ENCODE results near the gene ZNF521.

The ZNF521 gene

DNA sequence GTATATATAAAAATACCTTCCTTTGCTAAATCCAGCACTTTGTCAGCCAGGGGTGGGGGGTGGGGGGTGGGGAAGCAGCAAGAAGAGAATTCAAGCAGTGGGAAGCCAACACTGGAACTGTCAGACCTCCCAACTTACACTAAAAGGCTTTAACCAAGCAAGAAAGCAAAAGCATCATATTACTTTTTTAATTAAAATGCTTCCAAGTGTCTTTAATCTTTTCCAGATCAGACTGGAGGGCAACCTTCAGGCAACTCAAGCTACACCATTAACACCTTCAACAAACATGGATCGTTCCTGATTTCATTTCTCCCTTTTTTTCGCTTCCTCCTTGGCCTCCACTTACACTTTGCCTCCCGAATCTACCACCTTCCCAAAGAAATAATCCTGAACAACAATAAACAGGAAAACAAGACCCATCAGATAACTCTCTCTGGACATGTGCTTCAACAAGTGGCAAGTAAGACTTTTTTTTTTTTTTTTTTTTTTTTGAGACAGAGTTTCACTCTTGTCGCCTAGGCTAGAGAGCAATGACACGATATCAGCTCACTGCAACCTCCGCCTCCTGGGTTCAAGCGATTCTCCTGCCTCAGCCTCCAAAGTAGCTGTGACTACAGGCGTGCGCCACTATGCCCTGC lies 35.5 kb downstream of the ZNF521 start:
- no peak overlapping the region for H3K27ac Mint-ChIP-seq
- no peak overlapping the region for H3K4me3 Mint-ChIP-seq
- no peaks in the 10 kb centered on the region for H3K36me3 Mint-ChIP-seq
- CTCF ChIA-PET = no interaction called here
- no peak for DNase-seq
- no peaks in the 10 kb centered on the region for H3K4me1 Mint-ChIP-seq
- H3K27me3 Mint-ChIP-seq = no peaks in the 10 kb centered on the region
- H3K9me3 Mint-ChIP-seq = no peaks in the 10 kb centered on the region

DNA sequence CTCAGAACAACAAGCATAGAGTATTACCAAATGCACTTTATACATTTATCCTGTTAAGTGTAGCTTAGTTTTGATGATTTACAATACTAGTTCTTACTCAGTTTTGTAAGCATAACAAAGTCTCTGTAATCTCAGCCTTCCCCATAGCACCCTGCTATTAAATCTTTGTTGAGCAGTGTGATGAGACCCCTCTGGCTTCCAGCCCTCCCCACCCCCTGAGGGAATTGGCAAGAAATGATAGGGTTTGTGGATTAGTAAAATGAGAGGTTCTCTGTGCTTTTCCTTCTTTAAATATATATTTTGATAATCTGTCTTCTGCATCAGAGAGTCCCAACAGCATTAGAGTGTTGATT lies 37.2 kb downstream of the ZNF521 start:
- no peak overlapping the region for H3K4me3 Mint-ChIP-seq
- no peak overlapping the region for H3K27ac Mint-ChIP-seq
- no peaks in the 10 kb centered on the region for H3K27me3 Mint-ChIP-seq
- H3K9me3 Mint-ChIP-seq = no peaks in the 10 kb centered on the region
- no peak for DNase-seq
- no peaks in the 10 kb centered on the region for H3K4me1 Mint-ChIP-seq
- H3K36me3 Mint-ChIP-seq = no peaks in the 10 kb centered on the region
- CTCF ChIA-PET = no interaction called here

DNA sequence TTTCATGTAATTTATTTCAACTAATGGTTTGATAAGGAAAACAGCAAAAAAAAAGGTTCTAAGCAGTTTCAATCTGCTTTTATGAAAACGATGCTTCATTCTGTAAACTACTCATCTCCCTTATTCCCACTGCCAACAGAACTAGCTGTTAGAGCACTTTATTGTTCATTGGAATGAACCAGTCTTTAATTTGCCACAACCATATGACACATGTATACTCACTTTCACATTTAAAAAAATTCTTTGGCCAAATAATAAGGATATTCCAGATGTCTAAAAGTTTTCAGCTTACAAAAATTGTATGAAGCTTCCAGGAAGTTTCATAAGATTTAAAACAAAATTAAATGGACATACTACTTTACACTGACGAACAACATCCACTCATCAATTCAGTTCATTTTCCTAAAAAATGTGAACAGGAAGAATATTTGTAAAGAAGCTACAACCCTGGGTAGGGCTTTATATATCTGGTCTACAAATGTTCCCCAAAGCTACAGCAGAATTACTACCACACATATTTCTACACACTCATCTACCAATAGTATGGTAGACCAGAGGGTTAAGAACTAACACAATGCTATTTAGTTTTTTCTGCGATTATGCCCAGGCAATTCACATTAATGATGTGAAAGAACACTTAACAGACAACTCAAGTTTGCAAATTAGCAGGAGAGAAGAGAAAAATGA lies 37.7 kb downstream of the ZNF521 start:
- no peaks in the 10 kb centered on the region for H3K36me3 Mint-ChIP-seq
- CTCF ChIA-PET = no interaction called here
- no peak overlapping the region for H3K27ac Mint-ChIP-seq
- no peak for DNase-seq
- H3K4me3 Mint-ChIP-seq = no peak overlapping the region
- no peaks in the 10 kb centered on the region for H3K4me1 Mint-ChIP-seq
- H3K27me3 Mint-ChIP-seq = no peaks in the 10 kb centered on the region
- H3K9me3 Mint-ChIP-seq = no peaks in the 10 kb centered on the region

DNA sequence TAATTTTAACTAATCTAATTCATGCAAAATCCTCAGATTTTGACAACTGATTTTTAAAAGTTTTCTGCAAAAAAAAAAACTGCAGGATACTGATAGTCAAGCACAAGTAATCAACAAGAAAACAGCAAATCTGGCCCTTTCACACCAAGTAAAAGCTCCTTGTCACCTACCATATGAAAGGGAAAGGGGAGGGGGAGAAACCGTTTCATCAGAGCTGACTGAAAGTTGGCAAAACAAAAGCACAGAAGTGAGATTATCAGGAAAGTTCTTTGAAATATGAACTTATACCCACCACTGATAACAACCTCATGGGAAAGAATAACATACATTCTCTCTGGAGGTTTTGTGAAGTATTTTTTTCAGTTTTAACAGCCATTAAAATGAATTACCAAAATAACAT lies 38.7 kb downstream of the ZNF521 start:
- no peaks in the 10 kb centered on the region for H3K4me1 Mint-ChIP-seq

GRCh38 chr18:25310045-25310444 lies 41.9 kb downstream of the ZNF521 start:
- Mint-ChIP-seq H3K4me1 (no peaks in the 10 kb centered on the region), H3K27ac (no peak overlapping the region), H3K36me3 (no peaks in the 10 kb centered on the region), H3K9me3 (no peaks in the 10 kb centered on the region), H3K4me3 (no peak overlapping the region), H3K27me3 (no peaks in the 10 kb centered on the region)
- CTCF ChIA-PET = no interaction called here
- DNase-seq = no peak

More for the DNA sequence above, 38.7 kb downstream of the ZNF521 start:
- no peaks in the 10 kb centered on the region for H3K27me3 Mint-ChIP-seq
- no peak for DNase-seq
- H3K27ac Mint-ChIP-seq = no peak overlapping the region
- no peaks in the 10 kb centered on the region for H3K9me3 Mint-ChIP-seq
- no peaks in the 10 kb centered on the region for H3K36me3 Mint-ChIP-seq
- CTCF ChIA-PET = no interaction called here
- no peak overlapping the region for H3K4me3 Mint-ChIP-seq

- H3K27ac Mint-ChIP-seq = no peak overlapping the region
- no peaks in the 10 kb centered on the region for H3K4me1 Mint-ChIP-seq
- H3K36me3 Mint-ChIP-seq = no peaks in the 10 kb centered on the region
- no peaks in the 10 kb centered on the region for H3K9me3 Mint-ChIP-seq
- no peak overlapping the region for H3K4me3 Mint-ChIP-seq
- CTCF ChIA-PET = no interaction called here
- DNase-seq = no peak
- H3K27me3 Mint-ChIP-seq = no peaks in the 10 kb centered on the region
Measured at GRCh38 chr18:25308381-25308780, 43.6 kb downstream of the ZNF521 start.

DNA sequence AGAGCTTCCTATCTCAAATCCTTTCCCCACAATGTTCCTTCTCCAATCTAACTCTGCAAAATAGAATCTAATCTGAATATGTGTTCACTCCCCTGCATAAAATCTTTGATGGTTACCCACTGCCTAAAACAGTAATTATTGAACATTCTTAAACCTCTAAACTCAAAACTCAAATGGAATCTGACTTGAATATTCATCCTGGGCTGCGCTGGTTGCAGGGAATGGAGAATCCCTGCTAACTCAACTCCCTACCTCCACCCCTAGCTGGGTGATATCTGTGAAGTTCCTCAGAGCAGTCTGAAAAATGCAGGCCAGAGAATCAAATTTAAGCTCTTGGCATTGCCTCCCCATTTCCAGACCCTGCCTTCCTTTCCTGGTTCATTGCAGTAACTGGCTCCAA lies 44.8 kb downstream of the ZNF521 start:
- H3K27me3 Mint-ChIP-seq = no peaks in the 10 kb centered on the region
- no peak for DNase-seq
- no peak overlapping the region for H3K4me3 Mint-ChIP-seq
- CTCF ChIA-PET = no interaction called here
- H3K27ac Mint-ChIP-seq = no peak overlapping the region
- no peaks in the 10 kb centered on the region for H3K36me3 Mint-ChIP-seq
- no peaks in the 10 kb centered on the region for H3K9me3 Mint-ChIP-seq
- no peaks in the 10 kb centered on the region for H3K4me1 Mint-ChIP-seq

DNA sequence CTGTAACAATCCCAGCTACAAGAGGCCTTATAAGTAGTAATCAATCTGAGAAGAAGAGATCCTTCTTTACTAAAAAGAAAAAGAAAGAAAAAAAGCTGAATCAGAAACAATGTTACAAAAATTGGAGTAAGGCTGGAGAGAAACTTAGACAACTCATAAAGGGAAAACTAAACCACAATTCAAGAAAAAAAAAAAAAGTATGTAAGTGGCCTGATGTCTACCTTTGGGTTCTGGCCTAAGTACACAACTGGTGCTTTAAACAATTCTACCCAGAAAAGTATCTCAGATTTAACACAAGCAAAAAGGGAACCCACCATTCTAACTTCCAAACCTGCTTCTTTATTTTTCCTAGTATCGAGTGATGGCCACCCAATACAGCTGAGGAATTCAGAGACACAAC lies 45.3 kb downstream of the ZNF521 start:
- no peaks in the 10 kb centered on the region for H3K4me1 Mint-ChIP-seq
- CTCF ChIA-PET = no interaction called here
- DNase-seq = no peak
- H3K27me3 Mint-ChIP-seq = no peaks in the 10 kb centered on the region
- H3K36me3 Mint-ChIP-seq = no peaks in the 10 kb centered on the region
- H3K9me3 Mint-ChIP-seq = no peaks in the 10 kb centered on the region
- no peak overlapping the region for H3K27ac Mint-ChIP-seq
- no peak overlapping the region for H3K4me3 Mint-ChIP-seq

GRCh38 chr18:25305584-25305983 lies 46.4 kb downstream of the ZNF521 start:
- DNase-seq = no peak
- Mint-ChIP-seq H3K9me3 (no peaks in the 10 kb centered on the region), H3K36me3 (no peaks in the 10 kb centered on the region), H3K27me3 (no peaks in the 10 kb centered on the region), H3K4me1 (no peaks in the 10 kb centered on the region), H3K4me3 (no peak overlapping the region), H3K27ac (no peak overlapping the region)
- CTCF ChIA-PET = no interaction called here

GRCh38 chr18:25300492-25300891 lies 51.5 kb downstream of the ZNF521 start:
- Mint-ChIP-seq H3K4me1 (no peaks in the 10 kb centered on the region), H3K9me3 (no peaks in the 10 kb centered on the region), H3K36me3 (no peaks in the 10 kb centered on the region), H3K27me3 (no peaks in the 10 kb centered on the region), H3K27ac (no peak overlapping the region), H3K4me3 (no peak overlapping the region)
- CTCF ChIA-PET = no interaction called here
- DNase-seq = no peak

GRCh38 chr18:25299426-25300300 lies 52.3 kb downstream of the ZNF521 start:
- H3K27ac Mint-ChIP-seq = no peak overlapping the region
- DNase-seq = no peak
- no peak overlapping the region for H3K4me3 Mint-ChIP-seq
- H3K4me1 Mint-ChIP-seq = no peaks in the 10 kb centered on the region
- CTCF ChIA-PET = no interaction called here
- H3K9me3 Mint-ChIP-seq = no peaks in the 10 kb centered on the region
- H3K36me3 Mint-ChIP-seq = no peaks in the 10 kb centered on the region
- H3K27me3 Mint-ChIP-seq = no peaks in the 10 kb centered on the region

- Mint-ChIP-seq H3K27me3 (no peaks in the 10 kb centered on the region), H3K9me3 (no peaks in the 10 kb centered on the region), H3K4me1 (no peaks in the 10 kb centered on the region), H3K27ac (no peak overlapping the region), H3K4me3 (no peak overlapping the region), H3K36me3 (no peaks in the 10 kb centered on the region)
- no peak for DNase-seq
- CTCF ChIA-PET = no interaction called here
Measured at GRCh38 chr18:25298853-25299274, 53.1 kb downstream of the ZNF521 start.

DNA sequence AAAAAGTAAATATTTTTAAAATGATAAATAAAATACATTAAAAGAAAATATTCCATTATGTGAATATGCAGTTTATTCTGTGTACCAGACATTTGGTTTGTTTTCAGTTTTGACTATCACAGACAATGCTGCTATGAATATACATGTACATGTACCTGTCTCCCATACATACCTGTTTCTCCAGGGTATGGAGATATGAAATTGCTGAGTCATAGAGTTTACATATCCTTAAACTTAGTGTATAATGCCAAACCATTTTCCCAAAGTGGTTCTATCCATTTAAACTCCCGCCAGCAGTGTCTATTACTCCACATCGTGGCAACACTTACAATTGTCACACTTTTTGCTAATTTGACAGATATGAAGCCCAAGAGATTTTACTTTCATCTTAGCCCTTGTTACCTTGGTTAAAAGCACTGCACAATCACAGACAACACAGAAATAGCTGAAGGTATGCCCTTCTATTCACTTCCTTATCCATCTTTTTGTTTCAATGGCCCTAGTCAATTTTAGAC lies 56.3 kb downstream of the ZNF521 start:
- Mint-ChIP-seq H3K4me1 (no peaks in the 10 kb centered on the region), H3K36me3 (no peaks in the 10 kb centered on the region), H3K27me3 (no peaks in the 10 kb centered on the region), H3K9me3 (no peaks in the 10 kb centered on the region), H3K4me3 (no peak overlapping the region), H3K27ac (no peak overlapping the region)
- DNase-seq = no peak
- CTCF ChIA-PET = no interaction called here

DNA sequence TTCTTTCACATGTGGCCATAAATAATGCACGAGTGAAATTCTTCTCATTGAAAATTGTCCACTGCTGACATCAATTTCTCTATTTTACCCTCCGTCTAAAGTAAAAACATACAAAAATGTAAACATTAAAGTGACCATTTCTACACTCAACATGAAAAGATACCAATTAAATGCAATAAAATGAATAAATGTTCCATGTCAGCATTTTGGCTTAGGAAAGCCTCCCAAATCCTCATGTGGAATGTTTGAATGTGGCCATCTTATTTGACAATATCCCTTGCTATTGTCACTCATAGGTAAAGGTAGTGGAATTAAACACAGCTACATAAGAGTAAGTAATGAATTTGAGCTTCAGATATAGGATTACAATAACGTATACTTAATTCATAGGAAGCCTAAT lies 60.8 kb downstream of the ZNF521 start:
- CTCF ChIA-PET = no interaction called here
- Mint-ChIP-seq H3K27me3 (no peaks in the 10 kb centered on the region), H3K4me1 (no peaks in the 10 kb centered on the region), H3K9me3 (no peaks in the 10 kb centered on the region), H3K4me3 (no peak overlapping the region), H3K27ac (no peak overlapping the region), H3K36me3 (no peaks in the 10 kb centered on the region)
- no peak for DNase-seq

All from activated naive CD4-positive, alpha-beta T cell treated with anti-CD3 and anti-CD28 coated beads, Interleukin-2, amount 10 ng/mL, durations not matched to agents 7 days and 5 days (primary cell).